Glomerular endothelial cell (primary cell): Measurements from ENCODE around the gene POM121C. TPM values are rescaled to one million over a fixed set of nuclear protein-coding genes. Genes with fewer than 3 reads are reported as not detected.
"Not testable (repeated sequence)": the region's sequence is repeated elsewhere in the genome, so short reads cannot be mapped to it uniquely, and the experiment has no call there.

Source experiments
- DNase-seq: peaks from one replicate; pipeline ENCODE4 v3.0.0-alpha.2; 2011; ENCODE audit warnings: low read depth, low spot score; ENCODE audit errors: extremely low read depth
- total RNA-seq: library from RNA; depleted of rRNA; stranded (reverse); fragments of >200 nt; gene quantifications from 2 replicates; pipeline ENCODE4 v1.2.3, GENCODE V29; 2015

The POM121C gene
- total RNA-seq, 1 donor from 2014 or later = 24.8 TPM

DNA sequence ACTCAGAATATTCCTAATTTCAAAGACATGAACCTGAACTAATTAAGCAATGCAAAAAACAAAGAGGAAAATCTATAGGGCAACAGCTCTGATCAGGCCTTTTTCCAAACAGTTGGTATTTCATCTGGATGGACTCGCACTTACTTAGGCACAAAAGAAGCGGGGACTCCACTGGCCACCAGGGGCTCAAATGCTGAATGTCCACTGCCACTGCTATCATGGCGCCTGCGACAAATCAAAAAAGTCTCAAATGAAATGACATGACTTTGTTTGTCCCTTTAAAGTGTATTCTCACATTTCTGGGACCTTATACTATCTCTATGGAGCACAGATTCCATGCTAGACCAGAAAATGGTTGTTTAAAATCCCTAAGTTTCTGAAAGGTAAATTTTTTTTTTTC, 47.1 kb downstream of the POM121C start:
- not testable (repeated sequence) for DNase-seq

- DNase-seq = not testable (repeated sequence)
These were observed 62.6 kb downstream of the POM121C start for GRCh38 chr7:75423481-75423880.

GRCh38 chr7:75421798-75422710, 64.0 kb downstream of the POM121C start:
- not testable (repeated sequence) for DNase-seq

GRCh38 chr7:75420152-75420551, 65.9 kb downstream of the POM121C start:
- DNase-seq = not testable (repeated sequence)

DNA sequence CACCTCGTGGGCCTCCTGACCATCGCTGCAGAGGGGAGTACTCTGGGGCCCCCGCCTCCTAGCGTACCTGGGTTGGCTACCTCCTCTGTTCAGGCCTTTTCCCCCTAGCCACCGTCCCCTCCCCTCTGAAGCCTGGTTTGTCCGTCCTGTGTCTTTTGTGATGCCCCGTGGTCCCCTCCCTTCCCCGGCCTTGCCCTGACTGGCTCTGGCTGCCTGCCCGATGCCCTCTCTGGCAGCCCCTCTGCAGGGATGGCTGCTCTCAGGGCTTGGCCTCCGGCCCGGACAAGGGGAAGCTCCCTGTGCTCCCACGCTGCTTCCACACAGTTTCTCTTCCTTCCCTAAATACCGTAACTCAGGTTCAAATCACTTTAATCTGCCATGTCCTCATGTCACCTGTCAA, 66.4 kb downstream of the POM121C start:
- DNase-seq = not testable (repeated sequence)

GRCh38 chr7:75419210-75419609, 66.9 kb downstream of the POM121C start:
- not testable (repeated sequence) for DNase-seq

- DNase-seq = not testable (repeated sequence)
These were observed 67.7 kb downstream of the POM121C start for GRCh38 chr7:75418292-75418858.

DNA sequence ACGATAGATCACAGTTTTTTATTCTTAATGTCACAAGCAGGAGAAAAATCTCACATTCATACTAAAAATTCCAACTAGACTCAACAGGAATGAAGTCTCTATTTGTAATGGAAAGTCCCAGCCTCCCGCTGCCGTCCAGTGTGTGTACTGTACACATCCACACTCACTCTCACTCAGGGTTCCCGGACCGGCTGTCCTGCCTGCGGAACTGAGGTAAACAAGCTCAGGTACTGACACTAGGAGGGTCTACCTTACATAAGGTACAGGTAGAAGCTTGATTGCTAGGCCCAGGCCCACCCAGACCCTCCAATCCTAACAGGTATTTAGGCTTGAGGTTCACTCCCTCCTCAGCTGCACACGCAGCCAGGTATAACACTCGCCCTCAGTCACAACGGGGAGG, 69.3 kb downstream of the POM121C start:
- not testable (repeated sequence) for DNase-seq

DNA sequence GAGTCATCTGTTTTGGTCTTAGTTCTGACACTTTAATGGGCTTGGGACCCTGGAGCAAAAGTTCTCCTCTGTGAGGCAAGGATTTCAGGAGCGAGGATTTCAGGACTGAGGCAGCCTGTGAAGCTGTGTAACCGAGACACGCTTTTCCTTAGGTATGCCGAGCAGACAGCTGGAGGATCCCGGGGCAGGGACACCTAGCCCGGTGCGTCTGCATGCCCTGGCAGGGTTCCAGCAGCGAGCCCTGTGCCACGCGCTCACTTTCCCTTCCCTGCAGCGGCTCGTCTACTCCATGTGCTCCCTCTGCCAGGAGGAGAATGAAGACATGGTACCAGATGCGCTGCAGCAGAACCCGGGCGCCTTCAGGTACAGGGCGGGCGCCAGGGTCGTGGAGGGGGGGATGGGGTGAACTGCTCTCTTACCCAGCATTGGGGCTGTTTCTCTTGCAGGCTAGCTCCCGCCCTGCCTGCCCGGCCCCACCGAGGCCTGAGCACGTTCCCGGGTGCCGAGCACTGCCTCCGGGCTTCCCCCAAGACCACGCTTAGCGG, 70.2 kb downstream of the POM121C start:
- not testable (repeated sequence) for DNase-seq

- DNase-seq = not testable (repeated sequence)
These were observed 70.7 kb downstream of the POM121C start for GRCh38 chr7:75415428-75415817.

DNA sequence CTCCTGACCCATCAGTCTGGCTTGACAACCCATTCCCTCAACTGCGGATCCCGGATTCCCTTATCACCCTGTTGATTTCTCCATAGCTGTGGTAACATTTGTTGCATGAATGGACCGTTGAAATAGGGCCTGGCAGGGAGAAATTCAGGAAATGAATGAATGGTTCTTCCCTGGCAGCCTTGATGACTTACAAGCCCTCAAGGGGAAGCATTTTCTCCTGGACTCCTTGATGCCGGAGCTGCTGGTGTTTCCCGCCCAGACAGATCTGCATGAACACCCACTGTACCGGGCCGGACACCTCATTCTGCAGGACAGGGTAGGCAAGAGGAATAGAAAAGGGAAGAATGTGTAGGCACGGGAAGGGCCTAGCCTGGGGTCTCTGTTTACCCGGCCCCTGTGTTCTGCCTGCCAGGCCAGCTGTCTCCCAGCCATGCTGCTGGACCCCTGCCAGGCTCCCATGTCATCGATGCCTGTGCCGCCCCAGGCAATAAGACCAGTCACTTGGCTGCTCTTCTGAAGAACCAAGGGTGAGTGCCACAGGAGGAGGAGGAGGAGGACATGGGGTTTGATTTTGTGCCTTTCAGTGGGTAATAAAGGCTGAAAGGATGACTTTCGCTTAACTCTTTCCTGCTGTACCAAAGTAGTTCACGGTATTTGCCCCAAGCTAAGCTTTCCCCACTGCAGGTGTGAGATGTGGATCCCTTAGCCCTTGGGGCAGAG, 71.2 kb downstream of the POM121C start:
- DNase-seq = not testable (repeated sequence)

GRCh38 chr7:75414204-75414603, 71.9 kb downstream of the POM121C start:
- not testable (repeated sequence) for DNase-seq

GRCh38 chr7:75410823-75411173, 75.3 kb downstream of the POM121C start:
- DNase-seq = not testable (repeated sequence)

GRCh38 chr7:75409880-75410822, 75.9 kb downstream of the POM121C start:
- not testable (repeated sequence) for DNase-seq

GRCh38 chr7:75404663-75405062, 81.4 kb downstream of the POM121C start:
- DNase-seq = not testable (repeated sequence)

DNA sequence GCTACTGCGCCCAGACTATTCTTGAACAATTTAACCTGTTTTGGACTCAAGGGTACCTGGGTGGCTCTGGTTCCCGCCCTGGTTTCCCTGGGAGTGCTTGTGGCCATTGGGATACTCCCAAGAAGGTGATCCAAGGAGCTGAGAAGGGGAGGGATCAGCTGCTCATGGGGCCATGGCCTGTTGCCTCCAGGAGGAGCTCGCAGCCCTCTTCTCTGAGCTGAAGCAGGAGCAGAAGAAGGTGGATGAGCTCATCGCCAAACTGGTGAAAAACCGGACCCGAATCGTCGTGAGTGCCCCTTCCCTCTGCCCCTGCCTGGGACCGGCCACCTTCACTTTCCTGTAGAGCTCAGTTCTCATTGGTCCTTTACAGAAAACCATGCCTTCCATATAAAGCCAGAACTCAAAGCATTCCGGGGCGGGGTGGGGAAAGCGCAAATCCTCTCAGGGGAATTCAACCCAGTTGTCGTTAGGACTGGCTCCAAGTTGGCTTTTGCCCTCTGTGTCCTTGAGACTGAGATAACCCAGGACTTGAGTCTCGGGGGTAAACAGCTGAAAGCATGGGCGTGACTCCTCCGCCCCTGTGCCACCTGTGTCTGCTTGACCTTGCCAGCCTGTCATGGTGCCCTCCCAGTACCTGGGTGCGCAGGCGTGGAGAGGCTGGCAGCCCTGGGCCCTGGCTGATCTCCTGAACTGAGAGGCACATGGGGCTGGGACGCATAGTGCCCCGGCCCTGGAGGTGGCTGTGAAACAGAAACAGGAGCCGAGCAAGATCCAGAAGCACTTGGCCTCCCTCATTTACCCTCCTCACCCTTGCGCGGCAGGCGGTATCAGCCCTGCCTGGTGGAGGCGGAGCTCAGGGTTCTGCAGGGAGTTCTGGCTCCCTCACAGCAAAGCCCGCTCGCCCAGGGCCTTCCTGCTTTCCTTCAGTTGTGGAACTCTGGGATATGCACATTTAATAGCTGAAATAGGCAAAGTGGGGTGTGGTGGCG, 82.3 kb downstream of the POM121C start:
- DNase-seq = not testable (repeated sequence)

DNA sequence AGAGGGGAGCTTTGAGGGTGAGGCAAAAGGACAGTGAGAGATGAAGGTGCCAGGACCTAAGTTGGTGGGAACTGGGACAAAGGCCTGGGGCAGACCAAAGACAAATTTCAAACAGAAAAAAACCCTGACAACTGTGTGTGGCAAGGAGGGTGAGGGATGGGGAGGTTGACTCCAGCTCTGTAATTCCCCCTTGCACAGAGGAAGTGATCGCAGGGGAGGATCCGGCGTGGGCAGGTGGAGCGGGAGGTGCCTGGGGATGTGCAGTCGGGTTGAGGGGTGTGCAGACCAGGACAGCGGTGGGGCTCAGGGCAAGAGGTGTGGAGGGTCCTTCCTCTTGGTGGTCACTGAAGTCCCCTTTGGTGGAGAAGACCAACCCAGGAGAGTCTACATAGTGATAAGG, 85.5 kb downstream of the POM121C start:
- DNase-seq = not testable (repeated sequence)

- not testable (repeated sequence) for DNase-seq
These were observed 87.1 kb downstream of the POM121C start for GRCh38 chr7:75398771-75399700.
